Body of pancreas (tissue), 4 donors: ENCODE measurements around the gene NRARP. TPM values are rescaled to one million over a fixed set of nuclear protein-coding genes. Genes with fewer than 3 reads are reported as not detected.
A peak's percentile ranks its signal among the peaks of the same experiment; 100 is the strongest.

Experiments
- ATAC-seq: fragments of 150-250 bp; one replicate; pipeline ENCODE4 v1.9.1; 2016
- DNase-seq, 4 donors: peaks; one replicate each; pipeline ENCODE4 v3.0.0-alpha.2; 2019
- H3K27ac ChIP-seq, 4 donors: fragments of 200-600 bp; sonication (generic); 1 replicate in 3 of 4; 2 replicates in 1 of 4; pipeline versions ENCODE4 v1.5.1 to v1.6.1; 2016 to 2019; ENCODE audit warnings: mild to moderate bottlenecking in 1 of 4, mixed read lengths in 1 of 4, moderate library complexity in 1 of 4
- H3K27me3 ChIP-seq, 2 donors: fragments of 200-600 bp; sonication (generic); one replicate each; pipeline ENCODE4 v1.6.0; 2016; ENCODE audit warnings: mild to moderate bottlenecking in 1 of 2
- H3K36me3 ChIP-seq, 2 donors: fragments of 200-600 bp; sonication (generic); replicated peaks in 1 of 2; 2 replicates each; pipeline ENCODE4 v1.5.1; 2016; ENCODE audit warnings: low read depth in 2 of 2; ENCODE audit not compliant: insufficient read depth in 1 of 2
- H3K4me1 ChIP-seq: fragments of 200-600 bp; sonication (generic); one replicate; pipeline ENCODE4 v1.6.0; 2016
- H3K4me3 ChIP-seq, 2 donors: fragments of 200-600 bp; sonication (generic); 1 replicate in 1 of 2; 2 replicates in 1 of 2; pipeline ENCODE4 v1.5.1; 2016 to 2019
- H3K9me3 ChIP-seq, 3 donors: fragments of 200-600 bp; sonication (generic); 1 replicate in 2 of 3; 2 replicates in 1 of 3; pipeline ENCODE4 v1.5.1; 2016
- CTCF ChIP-seq, 7 experiments: fragments of 450-650 bp in 4 of 7; fragments of 200-600 bp in 3 of 7; sonication (generic) in 3 of 7; IDR thresholded peaks; one replicate each; pipeline ENCODE4 v1.5.1; 2016 to 2019; ENCODE audit warnings: antibody characterized with exemption in 7 of 7
- POLR2A ChIP-seq, 3 donors: fragments of 450-650 bp; IDR thresholded peaks; one replicate each; pipeline ENCODE4 v1.6.1; 2016; ENCODE audit warnings: antibody characterized with exemption in 3 of 3, mild to moderate bottlenecking in 2 of 3
- WGBS, 2 donors: methylation state at CpG; one replicate each; pipeline ENCODE4 v1.1.5; 2017; 5-methylcytosine and 5-hydroxymethylcytosine counted together
- intact Hi-C: fragments of 100-400 bp; cut with DNase I; formaldehyde crosslinking; loops from one replicate; pipeline ENCODE4 v1.15.1; 2023
- total RNA-seq, 2 donors: library from RNA; depleted of rRNA; stranded (reverse); fragments of >200 nt; gene quantifications; one replicate each; pipeline ENCODE4 v1.1.0, GENCODE V29; 2016

Gene NRARP
- total RNA-seq, 2 donors from 2014 or later = 18.4 to 24.4 TPM

- DNase-seq = peak; percentile 87 to 88 (median 87)
- 38 to 47% methylated on average over 12 to 14 of the region's 14 CpGs for WGBS, 2 donors
- no peaks in the 10 kb centered on the region for H3K27me3 ChIP-seq
- TF ChIP-seq POLR2A (IDR thresholded peaks at IDR 0.05) (no peak), CTCF (IDR thresholded peaks at IDR 0.05) (peak; percentile 57 to 94 (median 86))
- no peaks in the 10 kb centered on the region for H3K9me3 ChIP-seq
- intact Hi-C loops = loop anchor here (10.0 kb wide), 2 partner anchors 158 to 238 kb away; partner anchors contain the start of gene ENTPD8
- no peak overlapping the region for H3K27ac ChIP-seq
- no peak overlapping the region for H3K4me3 ChIP-seq
- no peaks in the 10 kb centered on the region for H3K4me1 ChIP-seq
- no peaks in the 10 kb centered on the region for H3K36me3 ChIP-seq
- peak; percentile 98 for ATAC-seq
Observed at GRCh38 chr9:137286975-137287383, 15.1 kb downstream of the NRARP start.

GRCh38 chr9:137281345-137282116 is 20.5 kb downstream of the NRARP start:
- TF ChIP-seq CTCF (IDR thresholded peaks at IDR 0.05) (no peak), POLR2A (IDR thresholded peaks at IDR 0.05) (no peak)
- DNase-seq (no peak), ATAC-seq (no peak)
- WGBS, 2 donors = 78 to 84% methylated on average over 7 to 23 of the region's 39 CpGs
- Histone ChIP-seq H3K27me3 (no peaks in the 10 kb centered on the region), H3K36me3 (no peaks in the 10 kb centered on the region), H3K9me3 (no peaks in the 10 kb centered on the region), H3K4me3 (no peak overlapping the region), H3K4me1 (peaks cover 8% of the 10 kb centered on the region), H3K27ac (no peak overlapping the region)
- intact Hi-C loops = loop anchor here (5.0 to 10.0 kb wide), 3 partner anchors 126 to 243 kb away; partner anchors contain the start of gene ENTPD8

- ATAC-seq = no peak
- intact Hi-C loops = loop anchor here (5.0 to 10.0 kb wide), 3 partner anchors 127 to 244 kb away; partner anchors contain the start of gene ENTPD8
- peaks cover 14% of the 10 kb centered on the region for H3K4me1 ChIP-seq
Observed at GRCh38 chr9:137280474-137281344, 21.4 kb downstream of the NRARP start.

More at GRCh38 chr9:137280474-137281344, 21.4 kb downstream of the NRARP start:
- Histone ChIP-seq H3K27ac (no peak overlapping the region), H3K9me3 (no peaks in the 10 kb centered on the region), H3K4me3 (no peak overlapping the region), H3K27me3 (no peaks in the 10 kb centered on the region), H3K36me3 (no peaks in the 10 kb centered on the region)
- WGBS, 2 donors = 55 to 81% methylated on average over 42 to 77 of the region's 85 CpGs
- peak in 1 of 4 donors; percentile 13 for DNase-seq
- TF ChIP-seq CTCF (IDR thresholded peaks at IDR 0.05) (peak in 2 of 7 experiments; percentile 11 to 17), POLR2A (IDR thresholded peaks at IDR 0.05) (no peak)
